GM19099 (cell line): ENCODE measurements around the gene LGR6.

Experiments used
- POLR2A ChIP-seq: IDR thresholded peaks from 3 replicates; pipeline ENCODE4 v1.6.1; 2011; ENCODE audit warnings: low read depth; ENCODE audit not compliant: insufficient read length; ENCODE audit errors: extremely low read depth

Gene LGR6

DNA sequence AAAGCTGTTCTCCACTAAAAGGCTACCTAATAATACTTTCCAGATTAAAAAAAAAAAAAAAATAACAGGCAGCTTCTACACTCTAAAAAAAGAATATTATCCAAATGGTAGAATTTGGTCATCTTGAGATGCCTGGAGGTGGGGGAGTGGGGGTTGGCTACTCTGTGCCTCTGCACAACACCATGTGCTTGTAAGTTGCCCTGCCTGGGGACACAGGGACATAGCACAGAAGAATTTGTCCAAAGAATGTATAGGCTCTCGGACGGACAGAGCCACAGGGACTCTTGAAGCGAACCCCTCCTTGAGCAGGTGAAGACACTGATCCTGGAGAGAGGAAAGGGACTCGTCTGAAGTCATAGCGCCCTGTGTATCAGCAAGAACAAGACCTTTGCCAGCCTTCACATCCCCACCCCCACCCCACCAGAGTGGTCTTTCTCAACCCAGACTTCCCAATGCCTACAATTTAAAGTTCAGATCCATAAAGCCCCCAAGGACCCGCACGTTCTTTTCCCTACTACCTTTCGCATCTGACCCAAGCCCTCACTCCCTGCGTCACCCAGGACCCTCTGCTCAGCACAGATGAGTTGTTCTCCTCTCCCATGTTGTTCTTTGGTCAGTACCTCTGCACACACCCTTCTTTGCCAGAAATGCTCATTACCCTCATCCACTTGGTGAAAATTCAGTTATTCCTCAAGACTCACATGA lies 72.6 kb downstream of the LGR6 start:
- TF ChIP-seq POLR2A: no peak

- TF ChIP-seq POLR2A: no peak
Observed at GRCh38 chr1:202268032-202268431, 74.4 kb downstream of the LGR6 start.

DNA sequence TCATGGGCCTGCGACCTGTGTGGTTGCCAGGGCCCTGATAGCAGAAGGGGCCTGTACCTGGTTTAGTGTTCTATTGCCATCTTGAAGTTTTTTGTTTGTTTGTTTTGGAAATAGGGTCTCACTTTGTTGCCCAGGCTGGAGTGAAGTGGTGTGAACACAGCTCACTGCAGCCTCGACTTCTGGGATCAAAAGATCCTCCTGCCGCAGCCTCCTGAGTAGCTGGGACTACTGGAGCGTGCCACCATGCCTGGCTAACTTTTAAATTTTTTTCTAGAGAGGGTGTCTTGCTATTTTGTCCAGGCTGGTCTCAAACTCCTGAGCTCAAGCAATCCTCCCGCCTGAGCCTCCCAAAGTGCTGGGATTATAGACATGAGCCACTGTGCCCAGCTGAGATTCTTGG lies 75.2 kb downstream of the LGR6 start:
- no peak for TF ChIP-seq POLR2A

GRCh38 chr1:202270871-202271326 lies 77.3 kb downstream of the LGR6 start:
- TF ChIP-seq POLR2A: no peak

- TF ChIP-seq POLR2A: no peak
Observed at GRCh38 chr1:202272103-202272845, 78.7 kb downstream of the LGR6 start.

DNA sequence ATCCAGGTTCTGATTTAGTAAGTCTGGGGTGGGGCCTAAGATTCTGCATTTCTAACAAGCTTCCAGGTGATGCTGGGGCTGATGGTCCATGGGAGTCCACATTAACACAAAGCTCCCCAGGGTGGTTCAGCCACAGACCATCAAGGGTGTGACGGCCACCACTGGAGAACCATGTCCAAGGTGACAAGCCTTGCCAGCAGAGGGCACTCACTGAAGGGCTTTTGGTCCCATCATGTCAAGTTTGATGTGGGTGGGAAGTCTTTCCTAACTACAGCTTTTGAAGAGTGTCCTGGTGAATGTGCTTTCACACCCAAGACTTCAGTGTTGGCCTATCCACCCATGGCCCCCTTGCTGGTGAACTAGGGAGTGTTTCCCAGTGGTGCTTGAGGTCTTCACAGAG lies 81.0 kb downstream of the LGR6 start:
- TF ChIP-seq POLR2A: no peak

DNA sequence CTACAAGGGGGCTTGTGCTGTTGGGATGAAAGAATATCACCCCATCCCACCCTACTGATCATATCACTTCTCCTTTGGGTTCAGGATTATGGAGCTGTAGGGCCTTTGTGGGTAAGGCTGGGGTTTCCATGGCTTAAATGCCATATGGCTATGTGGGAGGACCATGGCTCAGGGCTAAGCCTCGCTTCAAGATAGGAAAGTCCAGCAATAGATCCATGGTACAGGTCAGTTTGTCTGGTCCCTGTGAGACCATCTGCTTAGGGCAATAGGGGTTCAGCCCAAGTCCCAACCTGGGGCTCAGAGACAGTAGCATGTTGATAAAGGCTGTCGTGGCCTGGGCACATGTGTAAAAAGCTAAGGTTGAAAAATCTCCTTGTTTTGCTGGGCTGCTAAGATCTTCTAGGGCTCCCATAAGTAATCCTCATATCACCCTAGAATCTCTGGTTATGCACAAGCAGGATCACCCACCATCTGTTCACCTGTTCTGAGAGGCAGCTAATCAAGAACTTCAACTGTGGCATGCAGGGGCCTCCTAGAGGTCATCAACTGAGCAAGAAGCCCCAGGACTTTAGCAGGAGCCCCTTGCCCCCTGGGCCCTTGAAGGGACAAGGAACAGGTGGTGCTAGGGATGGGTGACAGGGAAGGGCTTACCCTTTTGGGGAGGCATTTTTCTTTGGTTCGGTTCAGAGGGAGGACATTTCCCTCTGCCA lies 81.6 kb downstream of the LGR6 start:
- no peak for TF ChIP-seq POLR2A

- no peak for TF ChIP-seq POLR2A
Observed at GRCh38 chr1:202276081-202276715, 82.6 kb downstream of the LGR6 start.

GRCh38 chr1:202276920-202277319 lies 83.3 kb downstream of the LGR6 start:
- no peak for TF ChIP-seq POLR2A

DNA sequence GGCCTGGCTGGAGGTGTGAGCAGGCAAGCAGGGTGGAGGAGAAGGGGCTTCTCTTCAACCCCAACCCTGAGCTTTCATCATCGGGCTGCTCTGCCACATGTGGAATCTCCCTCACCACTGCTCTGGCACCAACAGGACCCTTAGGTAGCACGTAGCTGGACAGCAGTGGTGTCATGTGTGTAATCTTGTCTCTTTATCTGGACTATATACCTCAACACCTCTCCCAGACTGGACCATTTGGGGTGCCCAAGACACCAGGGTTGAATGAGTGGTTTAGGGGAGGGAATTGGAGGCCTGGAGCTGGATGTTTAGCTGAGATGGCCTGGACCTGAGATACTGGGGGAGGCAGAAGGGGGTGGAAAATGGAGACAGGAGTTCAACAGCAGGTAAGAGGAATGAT lies 85.2 kb downstream of the LGR6 start:
- TF ChIP-seq POLR2A: no peak

DNA sequence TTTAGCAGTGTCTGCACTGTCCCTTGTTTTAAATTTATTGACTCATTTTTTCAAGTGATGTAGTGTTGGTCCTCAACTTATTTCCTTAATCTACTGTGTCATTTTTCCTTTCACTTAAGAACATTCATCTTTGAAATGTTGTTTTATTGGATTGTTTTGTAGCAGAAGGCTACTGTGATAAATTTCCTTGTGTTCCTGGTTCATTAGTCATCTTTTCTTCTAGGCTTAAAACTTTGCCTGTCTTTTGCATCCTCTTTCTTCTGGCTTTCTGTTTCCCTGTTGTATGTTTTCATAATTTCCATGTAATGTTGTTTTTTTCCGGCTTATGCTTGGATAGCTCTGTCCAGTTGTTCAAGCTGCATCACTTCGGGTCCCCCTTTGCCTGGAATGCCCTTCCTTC lies 86.2 kb downstream of the LGR6 start:
- no peak for TF ChIP-seq POLR2A

DNA sequence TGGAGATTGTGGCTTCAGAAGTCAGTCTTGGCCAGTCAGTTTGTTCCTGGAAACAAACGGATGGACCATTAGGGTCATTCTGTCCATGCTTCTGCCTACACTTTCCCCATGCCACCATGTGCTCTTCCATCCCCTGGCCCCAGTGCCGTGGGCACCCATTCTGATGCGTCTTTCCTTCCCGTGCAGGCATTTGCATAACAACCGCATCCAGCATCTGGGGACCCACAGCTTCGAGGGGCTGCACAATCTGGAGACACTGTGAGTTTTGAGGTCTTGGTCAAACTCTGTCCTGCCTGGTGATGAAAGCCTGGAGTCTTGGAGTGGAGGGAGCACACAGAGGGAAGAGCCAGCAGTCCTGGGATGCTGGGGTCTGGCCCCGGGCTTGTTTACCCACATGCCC lies 87.0 kb downstream of the LGR6 start:
- TF ChIP-seq POLR2A: no peak

DNA sequence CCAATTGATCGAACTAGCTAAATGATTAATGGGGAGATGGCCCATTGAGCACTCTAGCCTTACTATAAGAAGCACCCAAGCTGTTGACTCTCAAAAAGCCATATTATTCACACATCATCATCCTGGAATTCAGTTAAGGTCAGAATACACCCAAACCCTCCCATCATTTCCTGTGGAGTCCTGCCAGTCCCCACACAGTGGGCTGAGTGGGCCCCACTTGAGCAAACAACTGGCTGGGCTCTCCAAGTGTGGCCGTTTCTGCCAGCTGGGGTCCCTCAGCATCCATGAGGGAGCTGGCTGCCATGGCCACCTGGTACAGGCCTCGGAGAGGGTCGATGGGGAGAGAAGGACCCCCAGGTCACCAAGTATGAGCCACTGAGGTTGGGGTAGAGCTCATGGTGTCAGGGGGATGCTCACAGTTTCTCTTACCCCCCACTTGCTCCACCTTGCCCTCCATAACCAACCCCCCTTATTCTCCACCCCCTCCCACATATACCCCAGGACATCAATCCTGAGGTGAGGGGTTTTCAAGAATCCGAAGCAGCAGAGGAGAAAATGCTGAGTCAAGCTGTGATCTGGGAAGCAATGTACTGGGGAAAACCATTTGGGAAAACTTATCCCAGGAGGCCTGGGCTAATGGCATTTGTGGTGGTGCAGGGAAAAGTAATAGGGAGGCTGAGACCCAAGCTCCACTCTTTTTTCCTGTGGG lies 87.9 kb downstream of the LGR6 start:
- TF ChIP-seq POLR2A: no peak

DNA sequence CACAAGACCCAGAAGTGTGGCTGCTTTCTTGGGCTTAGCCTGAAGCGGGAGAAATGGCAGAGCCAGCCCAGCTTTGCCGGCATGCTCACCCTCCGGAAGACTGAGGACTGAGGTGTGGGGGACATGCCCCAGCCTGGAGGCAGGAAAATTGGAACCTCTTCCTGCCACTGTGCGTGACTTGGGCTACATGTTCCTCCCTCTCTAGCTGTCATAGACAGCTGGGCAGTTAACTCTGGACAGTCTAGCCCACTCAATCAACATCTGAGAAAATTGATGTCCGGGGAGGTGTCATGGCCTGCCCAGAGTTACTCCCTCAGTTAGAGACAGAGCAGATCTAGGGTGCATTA lies 88.4 kb downstream of the LGR6 start:
- no peak for TF ChIP-seq POLR2A
